HepG2 (cell line): ENCODE measurements around the gene FRK. TPM values are rescaled to one million over a fixed set of nuclear protein-coding genes. Genes with fewer than 3 reads are reported as not detected.
A peak's percentile ranks its signal among the peaks of the same experiment; 100 is the strongest.

Source experiments
- ATAC-seq: fragments of 200-7000 bp; cut with Tn5 transposase; 3 replicates; pipeline ENCODE4 v1.9.1; 2020; ENCODE audit warnings: mild to moderate bottlenecking, moderate library complexity
- BruUV-seq: library from RNA; stranded (reverse); fragments of 400-500 nt; replicated peaks from 2 replicates; lab custom pipeline; 2021; lab: Mats Ljungman, UMichigan
- CTCF ChIA-PET: fragments of 300-600 bp; formaldehyde crosslinking; extraction: SDS; loops from one replicate; lab custom pipeline; 2021; ENCODE audit warnings: low total read pairs, inconsistent platforms, low intra/inter-chr PET ratio; lab: Yijun Ruan, JAX
- POLR2A ChIA-PET: fragments of 350-600 bp; sonication (Branson Sonifier 250); formaldehyde crosslinking; loops from one replicate; lab custom pipeline; 2020; ENCODE audit warnings: antibody characterized with exemption, inconsistent platforms; lab: Yijun Ruan, JAX
- DNase-seq: peaks from one replicate; pipeline ENCODE4 v3.0.0-alpha.2; 2015; ENCODE audit warnings: low spot score
- FAIRE-seq: peaks from 3 replicates; lab custom pipeline; 2011; peaks lifted over from hg19 to GRCh38; lab: Jason Lieb, UNC
- H2AFZ ChIP-seq: one replicate; pipeline ENCODE4 v1.6.1; 2011; ENCODE audit warnings: low read length, inconsistent platforms
- H3K27ac ChIP-seq: fragments of 300-600 bp; 3 replicates; pipeline ENCODE4 v1.8.0; 2011; ENCODE audit warnings: mixed run types, mild to moderate bottlenecking, mixed read lengths, low read length, inconsistent platforms; ENCODE audit not compliant: insufficient read depth; ENCODE audit errors: extremely low read length
- H3K27me3 ChIP-seq, 2 experiments: fragments of 200-600 bp in 1 of 2; 2 replicates in 1 of 2; 3 replicates in 1 of 2; pipeline versions ENCODE4 v1.6.0 to v1.8.0; 2011; ENCODE audit warnings: low read length in 2 of 2, mild to moderate bottlenecking in 2 of 2, moderate library complexity in 2 of 2, inconsistent platforms in 1 of 2; ENCODE audit not compliant: insufficient read depth in 2 of 2, control insufficient read depth in 1 of 2
- H3K36me3 ChIP-seq, 2 experiments: fragments of 200-600 bp in 1 of 2; replicated peaks in 1 of 2; 2 replicates in 1 of 2; 3 replicates in 1 of 2; pipeline versions ENCODE4 v1.5.1 to v1.8.0; 2011; ENCODE audit warnings: low read length in 2 of 2, inconsistent platforms in 1 of 2; ENCODE audit not compliant: insufficient read depth in 2 of 2, control insufficient read depth in 1 of 2
- H3K4me1 ChIP-seq: 2 replicates; pipeline ENCODE4 v1.5.1; 2012; ENCODE audit warnings: low read length, inconsistent platforms; ENCODE audit not compliant: insufficient read depth
- H3K4me2 ChIP-seq: 2 replicates; pipeline ENCODE4 v1.6.0; 2011; ENCODE audit warnings: low read depth, low read length, inconsistent platforms
- H3K4me3 ChIP-seq, 3 experiments: fragments of 200-600 bp in 1 of 3; sonication (generic), shearing (Covaris generic) in 1 of 3; replicated peaks in 1 of 3; 2 replicates each; pipeline ENCODE4 v1.5.1; 2011 to 2016; ENCODE audit warnings: low read length in 3 of 3, inconsistent platforms in 2 of 3, low read depth in 2 of 3, mild to moderate bottlenecking in 2 of 3, control low read depth in 1 of 3, mixed read lengths in 1 of 3; ENCODE audit not compliant: insufficient read depth in 1 of 3
- H3K79me2 ChIP-seq: one replicate; pipeline ENCODE4 v1.6.1; 2011; ENCODE audit warnings: low read length, inconsistent platforms; ENCODE audit not compliant: insufficient read depth
- H3K9ac ChIP-seq: 2 replicates; pipeline ENCODE4 v1.6.0; 2011; ENCODE audit warnings: mild to moderate bottlenecking, low read depth, low read length, inconsistent platforms; ENCODE audit not compliant: insufficient read depth
- H3K9me3 ChIP-seq: 2 replicates; pipeline ENCODE4 v1.5.1; 2012; ENCODE audit warnings: mild to moderate bottlenecking, low read length
- H4K20me1 ChIP-seq: 2 replicates; pipeline ENCODE4 v1.6.0; 2011; ENCODE audit warnings: inconsistent platforms, mild to moderate bottlenecking, low read length, moderate library complexity; ENCODE audit not compliant: insufficient read depth
- ADNP ChIP-seq: sonication (generic); formaldehyde crosslinking; IDR thresholded peaks from 2 replicates; pipeline ENCODE4 v1.4.0; 2020; ENCODE audit warnings: missing genetic modification reagents
- KLF16 ChIP-seq, 2 experiments: sonication (generic) in 1 of 2; formaldehyde crosslinking in 1 of 2; IDR thresholded peaks; 2 replicates each; pipeline versions ENCODE4 v1.6.1 to v1.8.0; 2016 to 2023; ENCODE audit warnings: missing genetic modification reagents in 2 of 2, missing compliant biosample characterization in 1 of 2
- NFE2 ChIP-seq: sonication (generic); formaldehyde crosslinking; IDR thresholded peaks from 2 replicates; pipeline ENCODE4 v1.4.0; 2020; ENCODE audit warnings: missing genetic modification reagents
- RAD21 ChIP-seq: fragments of 450-650 bp; formaldehyde crosslinking; IDR thresholded peaks from 2 replicates; pipeline ENCODE4 v1.5.0; 2020; ENCODE audit warnings: mild to moderate bottlenecking
- RBM22 ChIP-seq: fragments of 200-400 bp; formaldehyde crosslinking; optimal IDR thresholded peaks from 2 replicates; pipeline ENCODE3; 2017; ENCODE audit warnings: mild to moderate bottlenecking, low read length, moderate library complexity
- STAG1 ChIP-seq: sonication (generic); formaldehyde crosslinking; IDR thresholded peaks from 2 replicates; pipeline ENCODE4 v1.4.0; 2020; ENCODE audit warnings: missing genetic modification reagents
- TP53 ChIP-seq: sonication (generic); formaldehyde crosslinking; conservative IDR thresholded peaks from 2 replicates; pipeline ENCODE4 v1.4.0; 2020; ENCODE audit warnings: missing genetic modification reagents
- ZNF446 ChIP-seq: sonication (generic); formaldehyde crosslinking; IDR thresholded peaks from 2 replicates; pipeline ENCODE4 v1.5.0; 2020; ENCODE audit warnings: mild to moderate bottlenecking, missing genetic modification reagents
- ZNF619 ChIP-seq: sonication (generic); formaldehyde crosslinking; IDR thresholded peaks from 2 replicates; pipeline ENCODE4 v1.4.0; 2020; ENCODE audit warnings: mild to moderate bottlenecking, missing genetic modification reagents
- WGBS: methylation state at CpG from one replicate; pipeline ENCODE4 v1.1.6; 2017; ENCODE audit warnings: low lambda C conversion rate; 5-methylcytosine and 5-hydroxymethylcytosine counted together
- in situ Hi-C: cut with HindIII; loops from 2 replicates; pipeline ENCODE4 v1.10.0; 2017; ENCODE audit warnings: low pct_unique_long_range_greater_than_20kb; ENCODE audit not compliant: extremely low pct_ligation_motif_present
- intact Hi-C: fragments of 100-400 bp; cut with micrococcal nuclease; formaldehyde crosslinking; loops from one replicate; pipeline ENCODE4 v1.10.0; 2022; ENCODE audit not compliant: unreplicated experiment
- polyA plus RNA-seq, 8 experiments: library from polyadenylated mRNA; depleted of rRNA in 3 of 8; stranded (reverse) in 7 of 8; unstranded in 1 of 8; fragments of >200 nt; fragmentation: Illumina TruSeq in 4 of 8; extraction: Trizol in 4 of 8; gene quantifications; 2 replicates each; pipeline versions ENCODE4 v1.2.1 to v1.2.3, GENCODE V29; 2011 to 2016; ENCODE audit warnings: low read depth in 4 of 8, missing spikeins in 1 of 8, mixed read lengths in 1 of 8; ENCODE audit not compliant: insufficient read depth in 1 of 8
- total RNA-seq, 5 experiments: library from RNA; depleted of rRNA; stranded (reverse); fragments of >200 nt; fragmentation: Illumina TruSeq; extraction: Trizol; gene quantifications; 2 replicates each; pipeline ENCODE4 v1.2.3, GENCODE V29; 2016; ENCODE audit warnings: low read depth in 1 of 5
- TF ChIP-seq, protein P1 (sequence below): sonication (generic); formaldehyde crosslinking; IDR thresholded peaks from 2 replicates; pipeline ENCODE4 v1.5.0; 2020; ENCODE audit warnings: mild to moderate bottlenecking, missing genetic modification reagents, moderate library complexity

Gene FRK
- total and polyA plus RNA-seq, 2 of the 13 experiments (the other 11 are each of a cell fraction or from before 2014, with no cell fraction given) = 1.3 to 2.9 TPM

DNA sequence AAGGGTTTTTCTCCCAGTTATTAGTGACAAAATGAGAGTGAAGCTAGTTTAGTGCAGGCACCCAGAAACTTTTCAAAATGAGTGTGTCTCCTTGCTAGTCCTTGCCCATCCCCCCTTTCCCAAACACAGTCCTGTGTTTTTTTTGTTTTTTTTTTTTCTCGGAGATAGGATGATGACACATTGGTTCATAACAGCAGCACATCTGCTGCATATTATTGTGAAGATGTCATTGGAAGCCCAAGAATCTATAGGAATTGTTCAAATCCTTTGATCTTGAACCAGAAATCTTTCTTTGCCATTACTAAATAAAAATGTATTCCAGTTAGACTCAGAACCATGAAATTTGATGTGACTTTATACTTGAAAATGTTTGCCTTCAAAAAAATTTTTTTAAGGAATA lies 162.4 kb downstream of the FRK start:
- H3K4me1 ChIP-seq = peaks cover 8% of the 10 kb centered on the region
- no TSS peak for BruUV-seq
- H2AFZ ChIP-seq = no peak overlapping the region
- H3K27me3 ChIP-seq = no peaks in the 10 kb centered on the region; a peak in 1 of 5 replicates
- DNase-seq (no peak), FAIRE-seq (no peak), ATAC-seq (no peak)
- ChIA-PET CTCF (no interaction called here), POLR2A (no interaction called here)
- H3K4me3 ChIP-seq = no peak overlapping the region
- no peak overlapping the region for H3K27ac ChIP-seq
- no peaks in the 10 kb centered on the region for H3K9me3 ChIP-seq
- no peaks in the 10 kb centered on the region for H3K36me3 ChIP-seq
- WGBS = 0% methylated on average over 1 of the region's 1 CpG
- no peaks in the 10 kb centered on the region for H3K79me2 ChIP-seq
- H3K4me2 ChIP-seq = no peak overlapping the region
- H3K9ac ChIP-seq = no peak overlapping the region
- intact Hi-C loops = loop anchor here (5.0 to 10.0 kb wide), 2 partner anchors 204 to 353 kb away; partner anchors contain the start of gene NT5DC1
- TF ChIP-seq ADNP (CRISPR knock-in tag) (no peak), KLF16 (CRISPR knock-in tag; IDR thresholded peaks at IDR 0.05) (no peak), RBM22 (no peak), ZNF446 (no peak)
- TF ChIP-seq, all 625 proteins: peak for 0
- no peaks in the 10 kb centered on the region for H4K20me1 ChIP-seq
- in situ Hi-C loops = loop anchor here (25.0 kb wide), 2 partner anchors 1136 to 1911 kb away; no protein-coding TSS in a partner anchor

GRCh38 chr6:115896538-115897129 lies 164.1 kb downstream of the FRK start:
- intact Hi-C loops = loop anchor here (1.0 to 10.0 kb wide), 3 partner anchors 206 to 1148 kb away; partner anchors contain the start of gene NT5DC1
- H3K27me3 ChIP-seq = no peaks in the 10 kb centered on the region; a peak in 1 of 5 replicates
- no peaks in the 10 kb centered on the region for H3K79me2 ChIP-seq
- in situ Hi-C loops = loop anchor here (25.0 kb wide), 2 partner anchors 1134 to 1909 kb away; no protein-coding TSS in a partner anchor
- H3K9me3 ChIP-seq = no peaks in the 10 kb centered on the region
- FAIRE-seq = peak; percentile 68
- no peaks in the 10 kb centered on the region for H3K36me3 ChIP-seq
- H3K9ac ChIP-seq = no peak overlapping the region
- no peak overlapping the region for H3K4me3 ChIP-seq
- H3K4me1 ChIP-seq = peaks cover 8% of the 10 kb centered on the region
- CTCF ChIA-PET = interaction anchor here (2.1 kb wide), 1 partner anchor 1149 kb away, joined by 10 read pairs; no protein-coding TSS in a partner anchor
- peak; percentile 73 for ATAC-seq
- 48% methylated on average over 2 of the region's 2 CpGs for WGBS
- no TSS peak for BruUV-seq
- H4K20me1 ChIP-seq = no peaks in the 10 kb centered on the region
- POLR2A ChIA-PET = no interaction called here
- peak; percentile 14 for DNase-seq
- TF ChIP-seq, protein P1, sequence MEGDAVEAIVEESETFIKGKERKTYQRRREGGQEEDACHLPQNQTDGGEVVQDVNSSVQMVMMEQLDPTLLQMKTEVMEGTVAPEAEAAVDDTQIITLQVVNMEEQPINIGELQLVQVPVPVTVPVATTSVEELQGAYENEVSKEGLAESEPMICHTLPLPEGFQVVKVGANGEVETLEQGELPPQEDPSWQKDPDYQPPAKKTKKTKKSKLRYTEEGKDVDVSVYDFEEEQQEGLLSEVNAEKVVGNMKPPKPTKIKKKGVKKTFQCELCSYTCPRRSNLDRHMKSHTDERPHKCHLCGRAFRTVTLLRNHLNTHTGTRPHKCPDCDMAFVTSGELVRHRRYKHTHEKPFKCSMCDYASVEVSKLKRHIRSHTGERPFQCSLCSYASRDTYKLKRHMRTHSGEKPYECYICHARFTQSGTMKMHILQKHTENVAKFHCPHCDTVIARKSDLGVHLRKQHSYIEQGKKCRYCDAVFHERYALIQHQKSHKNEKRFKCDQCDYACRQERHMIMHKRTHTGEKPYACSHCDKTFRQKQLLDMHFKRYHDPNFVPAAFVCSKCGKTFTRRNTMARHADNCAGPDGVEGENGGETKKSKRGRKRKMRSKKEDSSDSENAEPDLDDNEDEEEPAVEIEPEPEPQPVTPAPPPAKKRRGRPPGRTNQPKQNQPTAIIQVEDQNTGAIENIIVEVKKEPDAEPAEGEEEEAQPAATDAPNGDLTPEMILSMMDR (CRISPR knock-in tag) = peak; percentile 68
- TF ChIP-seq NFE2 (no peak), ZNF619 (CRISPR knock-in tag) (no peak), RAD21 (peak; percentile 29; the same call in 1 of the 2 replicates), TP53 (CRISPR knock-in tag) (no peak), STAG1 (CRISPR knock-in tag) (peak; percentile 73)
- H2AFZ ChIP-seq = no peak overlapping the region
- no peak overlapping the region for H3K27ac ChIP-seq
- no peak overlapping the region for H3K4me2 ChIP-seq
